Measurements from ENCODE around the gene AKAP7.

AKAP7 gene

GRCh38 chr6:131270534-131270933, 135.3 kb downstream of the AKAP7 start:
- Histone ChIP-seq H3K36me3 (ENCODE audit: insufficient read depth, low read length) (no peaks in the 10 kb centered on the region), H3K4me3 (ENCODE audit: low read depth in 1 of 2, low read length in 2 of 2) (no peak overlapping the region), H3K9me3 (ENCODE audit: insufficient read depth, low read length, severe bottlenecking) (peaks cover 3% of the 10 kb centered on the region), H4K20me1 (ENCODE audit: insufficient read depth, low read length) (no peaks in the 10 kb centered on the region), H3K4me2 (ENCODE audit: insufficient read depth, low read length) (no peak overlapping the region), H3K4me1 (ENCODE audit: insufficient read depth, low read length) (no peaks in the 10 kb centered on the region), H2AFZ (ENCODE audit: low read depth, low read length) (no peak overlapping the region), H3K79me2 (ENCODE audit: insufficient read depth, low read length) (no peaks in the 10 kb centered on the region), H3K27me3 (ENCODE audit: insufficient read depth, low read length, poor library complexity) (no peaks in the 10 kb centered on the region), H3K9ac (ENCODE audit: low read depth, low read length) (no peak overlapping the region), H3K27ac (ENCODE audit: low read length) (no peak overlapping the region)
- ATAC-seq (ENCODE audit: insufficient read depth, low read depth) (no peak), DNase-seq (no peak)
- TF ChIP-seq CTCF (IDR thresholded peaks at IDR 0.05; ENCODE audit: borderline replicate concordance, extremely low read depth, low read length, poor library complexity, severe bottlenecking): no peak

- no peaks in the 10 kb centered on the region for H3K4me1 ChIP-seq (ENCODE audit: insufficient read depth, low read length)
- H2AFZ ChIP-seq (ENCODE audit: low read depth, low read length): no peak overlapping the region
- no peaks in the 10 kb centered on the region for H3K79me2 ChIP-seq (ENCODE audit: insufficient read depth, low read length)
- no peak overlapping the region for H3K4me2 ChIP-seq (ENCODE audit: insufficient read depth, low read length)
- peaks cover 3% of the 10 kb centered on the region for H3K9me3 ChIP-seq (ENCODE audit: insufficient read depth, low read length, severe bottlenecking)
- TF ChIP-seq CTCF (IDR thresholded peaks at IDR 0.05; ENCODE audit: borderline replicate concordance, extremely low read depth, low read length, poor library complexity, severe bottlenecking): no peak
- no peak for TF ChIP-seq EZH2 (IDR thresholded peaks at IDR 0.05; ENCODE audit: borderline replicate concordance, low read depth, low read length, severe bottlenecking)
- no peak for DNase-seq
- H3K4me3 ChIP-seq (ENCODE audit: low read depth in 1 of 2, low read length in 2 of 2): no peak overlapping the region
- no peak overlapping the region for H3K27ac ChIP-seq (ENCODE audit: low read length)
- no peak for ATAC-seq (ENCODE audit: insufficient read depth, low read depth)
- H4K20me1 ChIP-seq (ENCODE audit: insufficient read depth, low read length): no peaks in the 10 kb centered on the region
- no peak overlapping the region for H3K9ac ChIP-seq (ENCODE audit: low read depth, low read length)
- no peaks in the 10 kb centered on the region for H3K36me3 ChIP-seq (ENCODE audit: insufficient read depth, low read length)
- no peaks in the 10 kb centered on the region for H3K27me3 ChIP-seq (ENCODE audit: insufficient read depth, low read length, poor library complexity)
Measured at GRCh38 chr6:131275273-131275672, 140.0 kb downstream of the AKAP7 start.

GRCh38 chr6:131277591-131277990, 142.3 kb downstream of the AKAP7 start:
- Histone ChIP-seq H3K4me1 (ENCODE audit: insufficient read depth, low read length) (peaks cover 14% of the 10 kb centered on the region), H4K20me1 (ENCODE audit: insufficient read depth, low read length) (no peaks in the 10 kb centered on the region), H3K27ac (ENCODE audit: low read length) (no peak overlapping the region), H3K4me2 (ENCODE audit: insufficient read depth, low read length) (no peak overlapping the region), H3K9me3 (ENCODE audit: insufficient read depth, low read length, severe bottlenecking) (no peaks in the 10 kb centered on the region), H2AFZ (ENCODE audit: low read depth, low read length) (no peak overlapping the region), H3K4me3 (ENCODE audit: low read depth in 1 of 2, low read length in 2 of 2) (no peak overlapping the region), H3K27me3 (ENCODE audit: insufficient read depth, low read length, poor library complexity) (no peaks in the 10 kb centered on the region), H3K79me2 (ENCODE audit: insufficient read depth, low read length) (no peaks in the 10 kb centered on the region), H3K9ac (ENCODE audit: low read depth, low read length) (no peak overlapping the region), H3K36me3 (ENCODE audit: insufficient read depth, low read length) (no peaks in the 10 kb centered on the region)
- no peak for DNase-seq
- TF ChIP-seq EZH2 (IDR thresholded peaks at IDR 0.05; ENCODE audit: borderline replicate concordance, low read depth, low read length, severe bottlenecking) (no peak), CTCF (IDR thresholded peaks at IDR 0.05; ENCODE audit: borderline replicate concordance, extremely low read depth, low read length, poor library complexity, severe bottlenecking) (no peak)
- no peak for ATAC-seq (ENCODE audit: insufficient read depth, low read depth)
